ENCODE results near the gene HCFC2. TPM values are rescaled to one million over a fixed set of nuclear protein-coding genes. Genes with fewer than 3 reads are reported as not detected.
A peak's percentile ranks its signal among the peaks of the same experiment; 100 is the strongest.

Gene HCFC2
- total and polyA plus RNA-seq, 2 of the 8 experiments (the other 6 are each of a cell fraction or from before 2014, with no cell fraction given), result 0.62 to 1.8 TPM

DNA sequence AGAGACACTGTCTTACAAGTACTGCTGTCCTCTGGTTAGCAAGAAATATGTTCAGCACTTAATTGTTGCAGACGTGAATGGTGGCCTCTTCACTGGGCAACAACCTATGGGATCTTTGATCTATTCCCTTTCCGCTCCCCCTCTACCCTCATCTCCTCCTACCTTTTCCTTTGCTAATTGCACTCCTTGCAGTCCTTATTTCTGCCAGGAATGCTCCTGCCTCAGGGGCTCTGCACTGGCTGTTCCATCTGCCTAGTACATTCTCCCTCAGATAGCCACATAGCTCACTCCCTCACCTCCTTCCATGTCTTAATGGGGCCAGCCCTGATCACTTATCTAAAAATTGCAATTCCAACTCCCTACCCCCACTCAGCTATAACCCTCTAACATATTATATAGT lies 78.2 kb downstream of the HCFC2 start:
- CTCF ChIA-PET (ENCODE audit: partially characterized antibody), result no interaction called here
- no peak overlapping the region for H3K9ac ChIP-seq (replicated peaks in 1 of 4; ENCODE audit: extremely low read depth in 1 of 4, low read depth in 3 of 4, low read length in 3 of 4)

More for the DNA sequence above, 78.2 kb downstream of the HCFC2 start:
- TF ChIP-seq TAF7 (optimal IDR thresholded peaks at IDR 0.05; ENCODE audit: borderline replicate concordance, low read depth, low read length) (no peak), RNF2 (IDR thresholded peaks at IDR 0.05; ENCODE audit: borderline replicate concordance, low read depth, low read length, missing control alignments, poor library complexity, severe bottlenecking) (no peak), CHD1 (IDR thresholded peaks at IDR 0.05; ENCODE audit: low read depth, low read length) (no peak), SIX5 (IDR thresholded peaks at IDR 0.05; ENCODE audit: low read depth, low read length) (no peak), ZNF274 (IDR thresholded peaks at IDR 0.05; ENCODE audit: borderline replicate concordance, extremely low read depth, low read length) (no peak), MAFK (IDR thresholded peaks at IDR 0.05; ENCODE audit: low read depth, low read length) (no peak), RAD21 (IDR thresholded peaks at IDR 0.05 in 1 of 2, conservative IDR thresholded peaks at IDR 0.05 in 1 of 2; ENCODE audit: low read depth in 2 of 2, low read length in 2 of 2) (no peak), TBP (IDR thresholded peaks at IDR 0.05; ENCODE audit: low read depth, low read length) (no peak), RXRA (IDR thresholded peaks at IDR 0.05; ENCODE audit: insufficient read depth, low read depth, low read length) (no peak), EP300 (IDR thresholded peaks at IDR 0.05; ENCODE audit: borderline replicate concordance in 1 of 2, low read depth in 2 of 2, low read length in 2 of 2) (no peak), SAP30 (IDR thresholded peaks at IDR 0.05; ENCODE audit: insufficient read depth, insufficient replicate concordance, low read length) (no peak), FOSL1 (IDR thresholded peaks at IDR 0.05; ENCODE audit: insufficient read depth, low read depth, low read length) (no peak)
- TF ChIP-seq, protein P1, sequence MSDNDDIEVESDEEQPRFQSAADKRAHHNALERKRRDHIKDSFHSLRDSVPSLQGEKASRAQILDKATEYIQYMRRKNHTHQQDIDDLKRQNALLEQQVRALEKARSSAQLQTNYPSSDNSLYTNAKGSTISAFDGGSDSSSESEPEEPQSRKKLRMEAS (IDR thresholded peaks at IDR 0.05), result no peak
- no peak overlapping the region for H2BK15ac ChIP-seq (ENCODE audit: low read length)
- no peaks in the 10 kb centered on the region for H4K20me1 ChIP-seq (replicated peaks in 1 of 2; ENCODE audit: control insufficient read depth in 1 of 2, insufficient read depth in 2 of 2, low read length in 2 of 2)
- POLR2A ChIA-PET (ENCODE audit: partially characterized antibody), result no interaction called here
- no peak overlapping the region for H3K18ac ChIP-seq (ENCODE audit: extremely low read depth, low read length)
- DNase-seq (ENCODE audit: low read depth in 1 of 2, low spot score in 2 of 2) (no peak), FAIRE-seq (no peak)
- no peak overlapping the region for H3K4me3 ChIP-seq (ENCODE audit: extremely low read depth in 1 of 4, insufficient read depth in 2 of 4, low read depth in 3 of 4, low read length in 4 of 4)
- 80% methylated on average over 2 of the region's 2 CpGs; no CpG with 5 or more reads in 1 of the 2 experiments for WGBS, 2 experiments (ENCODE audit: extremely low coverage in 1 of 2, insufficient coverage in 1 of 2, insufficient read length in 1 of 2, insufficient replicate concordance in 2 of 2, low coverage in 1 of 2, low lambda C conversion rate in 2 of 2, missing lambda C conversion rate in 1 of 2)
- H3K79me2 ChIP-seq (ENCODE audit: control insufficient read depth in 1 of 2, insufficient read depth in 2 of 2, low read length in 2 of 2), result no peaks in the 10 kb centered on the region
- no peaks in the 10 kb centered on the region for H3K36me3 ChIP-seq (ENCODE audit: control insufficient read depth in 2 of 4, insufficient read depth in 4 of 4, low read length in 3 of 4)
- H4K5ac ChIP-seq (ENCODE audit: insufficient read length, low read depth, low read length), result no peak overlapping the region
- H3K27me3 ChIP-seq (replicated peaks in 1 of 4; ENCODE audit: control insufficient read depth in 3 of 4, extremely low read depth in 1 of 4, insufficient read depth in 3 of 4, low read length in 3 of 4), result 0 out of 7 replicates have a peak, but pooled peaks cover 0 to 3% (median 0%) of the 10 kb centered on the region in 4 experiments
- H2BK120ac ChIP-seq (replicated peaks; ENCODE audit: low read depth, low read length), result no peak overlapping the region
- H3K4ac ChIP-seq (replicated peaks; ENCODE audit: insufficient read length, low read depth, low read length), result no peak overlapping the region
- H3K79me1 ChIP-seq (ENCODE audit: low read depth, low read length), result no peaks in the 10 kb centered on the region
- H2BK5ac ChIP-seq (ENCODE audit: low read depth, low read length), result no peak overlapping the region
- H3K27ac ChIP-seq (ENCODE audit: low read depth, low read length), result no peak overlapping the region
- H3K23me2 ChIP-seq (ENCODE audit: low read depth, low read length), result no peaks in the 10 kb centered on the region; the same call in 1 of the 2 replicates
- H3K9me3 ChIP-seq (ENCODE audit: insufficient read depth in 2 of 2, low read depth in 1 of 2, low read length in 1 of 2), result no peaks in the 10 kb centered on the region
- no peak overlapping the region for H4K91ac ChIP-seq (replicated peaks; ENCODE audit: insufficient read length, low read length)
- H3K14ac ChIP-seq (ENCODE audit: insufficient read length), result no peak overlapping the region
- H3K23ac ChIP-seq (ENCODE audit: insufficient read length), result no peak overlapping the region
- H3K4me1 ChIP-seq (replicated peaks in 1 of 4; ENCODE audit: control insufficient read depth in 3 of 4, insufficient read depth in 4 of 4, low read length in 3 of 4), result peaks cover 0 to 7% (median 3%) of the 10 kb centered on the region in 4 experiments; a peak in 4 of 7 replicates
- H2BK20ac ChIP-seq (ENCODE audit: low read length), result no peak overlapping the region
- H4K8ac ChIP-seq (ENCODE audit: extremely low read depth, insufficient read depth, low read length), result no peak overlapping the region
- no peak overlapping the region for H2AK5ac ChIP-seq (ENCODE audit: low read depth, low read length)
- H3K4me2 ChIP-seq (ENCODE audit: insufficient read depth in 1 of 2, low read depth in 2 of 2, low read length in 2 of 2), result no peak overlapping the region
- H2AFZ ChIP-seq (ENCODE audit: low read length), result peak overlapping the region; percentile 48; the same call in 1 of the 2 replicates
- no peak overlapping the region for H2BK12ac ChIP-seq (ENCODE audit: low read depth, low read length)
- H3K56ac ChIP-seq (replicated peaks; ENCODE audit: insufficient read length, low read depth, low read length), result no peak overlapping the region

Data from H1 (cell line).